ENCODE data around the gene MEF2D.

Gene MEF2D

GRCh38 chr1:156500543-156500792 lies at the start of gene MEF2D:
Gene MEF2D (minus strand): TSS chr1:156500775. CDS start chr1:156483292, 17,483 bp downstream.
- no peak for DNase-seq

GRCh38 chr1:156550346-156550745 lies 49.8 kb upstream of the MEF2D start:
- no peak for DNase-seq

GRCh38 chr1:156549831-156550230 lies 49.3 kb upstream of the MEF2D start:
- no peak for DNase-seq

GRCh38 chr1:156549390-156549789 lies 48.8 kb upstream of the MEF2D start:
- DNase-seq: no peak

GRCh38 chr1:156547982-156548381 lies 47.4 kb upstream of the MEF2D start:
- DNase-seq: no peak

- DNase-seq: no peak
These were observed 46.9 kb upstream of the MEF2D start for GRCh38 chr1:156547434-156547833.

GRCh38 chr1:156546267-156546666 lies 45.7 kb upstream of the MEF2D start:
- no peak for DNase-seq

GRCh38 chr1:156544592-156545102 lies 44.1 kb upstream of the MEF2D start:
- no peak for DNase-seq

GRCh38 chr1:156543066-156543465 lies 42.5 kb upstream of the MEF2D start:
- DNase-seq: no peak

GRCh38 chr1:156540955-156541354 lies 40.4 kb upstream of the MEF2D start:
- DNase-seq: no peak

GRCh38 chr1:156539818-156540355 lies 39.3 kb upstream of the MEF2D start:
- DNase-seq: no peak

- DNase-seq: no peak
These were observed 38.3 kb upstream of the MEF2D start for GRCh38 chr1:156538711-156539440.

- DNase-seq: no peak
These were observed 36.5 kb upstream of the MEF2D start for GRCh38 chr1:156537027-156537426.

- no peak for DNase-seq
These were observed 34.0 kb upstream of the MEF2D start for GRCh38 chr1:156534424-156535060.

GRCh38 chr1:156533568-156534220 lies 33.1 kb upstream of the MEF2D start:
- no peak for DNase-seq

- DNase-seq: no peak
These were observed 31.8 kb upstream of the MEF2D start for GRCh38 chr1:156532374-156532773.

- no peak for DNase-seq
These were observed 29.4 kb upstream of the MEF2D start for GRCh38 chr1:156530006-156530405.

GRCh38 chr1:156528875-156529425 lies 28.4 kb upstream of the MEF2D start:
- no peak for DNase-seq

GRCh38 chr1:156528231-156528630 lies 27.7 kb upstream of the MEF2D start:
- no peak for DNase-seq

GRCh38 chr1:156527584-156527983 lies 27.0 kb upstream of the MEF2D start:
- DNase-seq: no peak

- DNase-seq: no peak
These were observed 25.4 kb upstream of the MEF2D start for GRCh38 chr1:156525856-156526489.

GRCh38 chr1:156525071-156525501 lies 24.5 kb upstream of the MEF2D start:
- DNase-seq: no peak

- no peak for DNase-seq
These were observed 23.9 kb upstream of the MEF2D start for GRCh38 chr1:156524481-156524869.

Data from SHP77 treated with DMSO at 0.1 percent for 48 hours (cell line).